Lower lobe of right lung (tissue), 2 donors: ENCODE measurements around the gene PHACTR3. TPM values are rescaled to one million over a fixed set of nuclear protein-coding genes. Genes with fewer than 3 reads are reported as not detected.
"Not testable (repeated sequence)": the region's sequence is repeated elsewhere in the genome, so short reads cannot be mapped to it uniquely, and the experiment has no call there.

Experiments used
- ATAC-seq, 2 donors: fragments of 200-7000 bp; cut with Tn5 transposase; one replicate each; pipeline ENCODE4 v1.9.1; 2020 to 2022; ENCODE audit warnings: mild to moderate bottlenecking in 2 of 2, moderate library complexity in 2 of 2
- DNase-seq: peaks from one replicate; pipeline ENCODE4 v3.0.0-alpha.2; 2020
- H3K27ac ChIP-seq: fragments of 200-600 bp; one replicate; pipeline ENCODE4 v1.8.0; 2022
- H3K27me3 ChIP-seq: fragments of 200-600 bp; one replicate; pipeline ENCODE4 v1.8.0; 2022; ENCODE audit warnings: low read depth
- H3K36me3 ChIP-seq: fragments of 200-600 bp; one replicate; pipeline ENCODE4 v1.8.0; 2022; ENCODE audit warnings: mild to moderate bottlenecking
- H3K4me1 ChIP-seq: fragments of 200-600 bp; one replicate; pipeline ENCODE4 v1.8.0; 2022
- H3K4me3 ChIP-seq: fragments of 200-600 bp; one replicate; pipeline ENCODE4 v1.8.0; 2022; ENCODE audit warnings: mild to moderate bottlenecking
- H3K9me3 ChIP-seq: fragments of 200-600 bp; one replicate; pipeline ENCODE4 v1.8.0; 2022
- intact Hi-C: fragments of 100-400 bp; cut with DNase I; formaldehyde crosslinking; loops from one replicate; pipeline ENCODE4 v1.11.0; 2022
- long read RNA-seq: library from polyadenylated mRNA; unstranded; transcript quantifications from one replicate; pipeline ENCODE4 v2.0.0, GENCODE V29; 2021
- total RNA-seq: library from RNA; stranded (reverse); fragmentation: NEBNext Ultra II Directional; extraction: Animal tissue kit (Norgen Biotek cat#: 25700); gene quantifications from one replicate; pipeline ENCODE4 v1.2.1, GENCODE V29; 2021
- TF ChIP-seq, protein P1 (sequence below): fragments of 200-600 bp; IDR thresholded peaks from one replicate; pipeline ENCODE4 v1.8.0; 2022; ENCODE audit warnings: antibody characterized with exemption, mild to moderate bottlenecking
- donor health status: DM: no; HTN: yes; CAD: no; lungs with severe emphysema.

Gene PHACTR3
- 9.0 TPM for total RNA-seq
- long read RNA-seq, transcript PHACTR3-202 (13 exons, 2,252 nt), result major isoform, 14 of 29 reads
- long read RNA-seq, partial matches to known transcripts, result 5 of 29 reads
- long read RNA-seq, other reads (novel, unspliced or antisense), result 9 of 29 reads

DNA sequence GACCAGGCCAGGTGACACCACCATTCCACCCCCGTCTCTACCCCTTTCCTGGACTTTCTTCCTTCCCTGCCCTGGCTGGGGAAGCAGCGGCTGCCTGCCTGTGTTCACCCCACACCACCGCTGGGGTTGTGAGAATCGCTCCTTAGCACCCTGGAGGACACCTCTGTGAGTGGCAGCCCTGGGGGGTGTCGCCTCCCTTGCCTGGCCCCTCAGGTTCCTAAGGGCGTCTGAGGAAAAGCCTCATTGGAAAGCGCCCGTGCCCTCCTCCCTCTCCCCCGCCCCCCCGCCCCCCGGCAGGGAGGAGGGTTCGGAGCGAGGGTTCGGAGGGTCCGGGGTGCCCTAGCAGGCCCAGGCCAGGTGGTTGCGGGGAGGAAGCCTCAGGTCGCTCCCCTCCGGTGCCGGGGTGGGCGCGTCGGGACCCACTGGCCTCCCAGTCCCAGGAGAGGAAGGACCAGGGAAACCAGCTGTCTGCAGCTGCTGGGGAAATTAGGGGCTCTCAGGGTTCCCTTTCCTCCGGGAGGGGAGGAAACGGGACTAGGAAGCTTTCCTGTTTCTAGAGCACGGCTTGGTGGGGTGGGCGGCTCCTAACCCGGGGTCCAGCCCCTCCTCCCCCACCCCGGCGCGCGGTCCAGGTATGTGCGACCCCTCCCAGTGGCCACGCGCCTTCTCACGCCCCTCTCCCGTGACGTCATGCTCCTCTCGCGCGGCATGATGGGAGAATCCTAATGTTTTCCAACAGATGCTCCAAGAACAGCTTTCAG lies at the start of gene PHACTR3:
Gene PHACTR3, plus strand, starts transcription at position 760 of the 761 bp plus-strand sequence. CDS start 475 bp downstream, outside the sequence.
- ATAC-seq (peak in 1 of 2 donors; percentile 18), DNase-seq (no peak)
- no peak within 1 kb of the TSS for H3K27ac ChIP-seq
- no peaks in the 10 kb centered on the region for H3K4me1 ChIP-seq
- no peaks in the 10 kb centered on the region for H3K9me3 ChIP-seq
- intact Hi-C loops, result no loop called here
- no peaks in the 10 kb centered on the region for H3K36me3 ChIP-seq
- TF ChIP-seq, protein P1, sequence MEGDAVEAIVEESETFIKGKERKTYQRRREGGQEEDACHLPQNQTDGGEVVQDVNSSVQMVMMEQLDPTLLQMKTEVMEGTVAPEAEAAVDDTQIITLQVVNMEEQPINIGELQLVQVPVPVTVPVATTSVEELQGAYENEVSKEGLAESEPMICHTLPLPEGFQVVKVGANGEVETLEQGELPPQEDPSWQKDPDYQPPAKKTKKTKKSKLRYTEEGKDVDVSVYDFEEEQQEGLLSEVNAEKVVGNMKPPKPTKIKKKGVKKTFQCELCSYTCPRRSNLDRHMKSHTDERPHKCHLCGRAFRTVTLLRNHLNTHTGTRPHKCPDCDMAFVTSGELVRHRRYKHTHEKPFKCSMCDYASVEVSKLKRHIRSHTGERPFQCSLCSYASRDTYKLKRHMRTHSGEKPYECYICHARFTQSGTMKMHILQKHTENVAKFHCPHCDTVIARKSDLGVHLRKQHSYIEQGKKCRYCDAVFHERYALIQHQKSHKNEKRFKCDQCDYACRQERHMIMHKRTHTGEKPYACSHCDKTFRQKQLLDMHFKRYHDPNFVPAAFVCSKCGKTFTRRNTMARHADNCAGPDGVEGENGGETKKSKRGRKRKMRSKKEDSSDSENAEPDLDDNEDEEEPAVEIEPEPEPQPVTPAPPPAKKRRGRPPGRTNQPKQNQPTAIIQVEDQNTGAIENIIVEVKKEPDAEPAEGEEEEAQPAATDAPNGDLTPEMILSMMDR, result no peak
- peaks cover 54% of the 10 kb centered on the region for H3K27me3 ChIP-seq
- peak within 1 kb of the TSS; percentile 11 for H3K4me3 ChIP-seq

DNA sequence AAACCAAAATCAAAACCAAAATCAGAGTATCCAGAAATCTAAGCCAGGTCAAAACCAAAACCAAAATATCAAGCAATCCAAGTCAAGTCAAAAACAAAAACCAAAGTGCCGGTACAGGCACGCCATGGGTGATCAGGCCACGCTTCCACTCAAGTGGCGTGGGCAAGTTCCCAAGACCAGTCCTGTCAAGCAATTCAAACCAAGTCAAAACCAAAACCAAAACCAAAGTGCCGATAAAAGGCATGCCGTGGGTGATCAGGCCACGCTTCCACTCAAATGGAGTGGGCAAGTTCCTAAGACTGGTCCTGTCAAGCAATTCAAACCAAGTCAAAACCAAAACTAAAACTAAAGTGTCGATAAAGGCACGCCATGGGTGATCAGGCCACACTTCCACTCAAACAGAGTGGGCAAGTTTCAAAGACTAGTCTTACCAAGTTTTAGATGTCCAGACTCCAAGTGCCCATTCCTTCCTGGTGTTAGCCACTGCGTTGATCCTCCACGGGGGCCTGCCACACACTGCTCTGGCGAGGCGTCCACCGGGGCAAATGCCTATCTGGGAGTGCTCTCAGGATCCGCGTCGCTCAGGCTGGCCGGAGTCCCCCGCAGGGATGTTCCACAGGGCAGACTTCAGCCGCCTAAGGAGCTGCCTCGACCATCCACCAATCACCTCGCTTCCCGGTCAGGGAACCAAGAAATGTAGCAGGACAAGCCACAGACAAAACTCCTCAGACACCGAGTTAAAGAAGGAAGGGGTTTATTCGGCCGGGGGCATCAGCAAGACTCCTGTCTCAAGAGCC lies 46.4 kb upstream of the PHACTR3 start:
- H3K27me3 ChIP-seq, result peaks cover 18% of the 10 kb centered on the region
- ATAC-seq, DNase-seq, H3K4me3 ChIP-seq, intact Hi-C loops, H3K4me1 ChIP-seq, H3K9me3 ChIP-seq, H3K27ac ChIP-seq, H3K36me3 ChIP-seq: not testable (repeated sequence)

DNA sequence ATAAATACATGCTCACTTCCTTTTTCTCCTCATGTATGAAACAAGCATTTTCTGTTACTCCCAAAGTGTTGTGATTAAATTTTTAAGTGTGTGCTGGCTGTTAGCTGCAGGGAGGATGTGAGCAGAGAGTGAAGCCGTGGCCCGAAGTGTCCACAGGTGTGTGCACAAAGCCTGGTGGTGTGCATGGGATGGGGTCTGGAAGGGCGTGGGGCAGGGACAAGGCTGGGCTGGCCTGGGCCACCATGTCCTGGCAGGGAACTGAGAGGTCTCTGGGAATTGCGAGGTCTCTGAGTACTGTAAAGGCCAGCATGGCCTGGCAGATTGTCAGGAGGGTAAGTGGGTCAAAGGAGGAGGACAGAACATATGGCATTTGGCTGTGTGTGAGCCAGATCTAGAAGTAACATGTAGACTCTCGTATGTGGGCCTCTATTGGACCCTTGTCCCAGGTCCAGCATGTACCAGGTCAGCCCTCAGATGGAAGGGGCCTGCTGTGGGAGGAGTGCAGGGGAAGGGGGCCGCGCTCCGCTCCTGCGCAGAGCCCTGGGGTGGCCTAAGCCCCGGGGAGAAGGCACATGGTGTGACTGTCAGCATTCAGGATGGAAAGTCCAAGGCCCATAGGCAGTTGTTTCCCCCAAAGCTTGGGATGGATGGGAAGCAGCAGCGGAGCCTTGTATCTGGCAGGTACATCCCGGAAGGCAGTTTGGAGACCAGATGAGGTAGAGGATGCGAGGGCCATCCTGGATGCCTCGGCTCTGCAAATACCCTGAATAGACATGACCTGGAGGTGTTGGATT lies 45.1 kb upstream of the PHACTR3 start:
- Histone ChIP-seq H3K36me3 (no peaks in the 10 kb centered on the region), H3K4me3 (no peak overlapping the region), H3K4me1 (no peaks in the 10 kb centered on the region), H3K9me3 (no peaks in the 10 kb centered on the region), H3K27ac (no peak overlapping the region), H3K27me3 (peaks cover 18% of the 10 kb centered on the region)
- DNase-seq (no peak), ATAC-seq (no peak)
- TF ChIP-seq, protein P1, result no peak
- intact Hi-C loops, result no loop called here

DNA sequence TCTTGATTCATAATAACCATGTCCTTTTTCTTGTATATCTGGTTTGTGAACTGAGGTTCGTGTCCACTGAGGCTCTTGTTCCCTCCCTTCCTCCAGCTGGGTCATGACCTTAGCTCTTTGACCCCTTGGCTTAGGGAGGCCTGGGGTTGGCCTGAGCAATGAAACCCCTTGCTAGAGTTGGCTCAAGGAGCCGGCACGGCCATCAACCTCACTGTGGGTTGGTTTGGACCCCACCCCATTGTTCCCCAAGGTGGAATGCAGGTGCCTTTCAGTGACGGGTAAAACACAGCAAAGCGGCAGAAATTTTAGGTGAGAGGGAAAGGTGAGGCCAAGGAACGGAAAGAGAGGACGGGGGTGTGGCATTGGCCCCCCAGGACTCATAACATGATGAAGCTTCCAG lies 44.5 kb upstream of the PHACTR3 start:
- Histone ChIP-seq H3K4me3 (no peak overlapping the region), H3K4me1 (no peaks in the 10 kb centered on the region), H3K9me3 (no peaks in the 10 kb centered on the region), H3K27me3 (peaks cover 18% of the 10 kb centered on the region), H3K27ac (no peak overlapping the region), H3K36me3 (no peaks in the 10 kb centered on the region)
- ATAC-seq (no peak), DNase-seq (no peak)
- intact Hi-C loops, result no loop called here
- TF ChIP-seq, protein P1, result no peak

DNA sequence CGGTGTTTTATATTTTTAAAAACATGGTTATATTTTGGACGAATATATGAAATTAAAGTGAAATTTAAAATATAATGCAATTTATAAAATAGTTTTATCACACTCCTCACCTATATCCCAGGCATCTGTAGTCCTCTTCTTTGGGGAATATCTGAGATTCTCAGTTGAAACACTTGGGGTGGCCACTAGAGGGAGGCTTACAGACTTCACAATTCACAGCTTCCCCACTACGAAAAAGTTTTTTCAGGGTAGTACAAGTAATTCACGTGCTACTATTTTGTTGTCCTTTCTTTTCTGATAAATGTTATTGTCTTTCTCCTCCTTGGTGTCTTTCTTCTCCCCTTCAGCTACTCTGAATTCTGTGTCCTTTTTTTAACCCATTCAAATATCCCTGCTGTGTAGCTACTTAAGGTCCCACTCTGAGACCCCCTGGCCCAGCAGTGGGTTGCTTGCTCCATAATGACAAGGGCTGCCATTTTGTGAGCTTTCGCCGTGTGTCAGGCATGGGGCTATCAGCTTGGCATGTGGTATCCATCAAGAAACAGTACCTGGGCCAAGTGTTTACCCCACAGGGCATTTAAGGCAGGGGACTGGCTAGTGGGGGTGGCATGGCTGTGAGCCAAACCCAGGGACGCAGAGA lies 43.6 kb upstream of the PHACTR3 start:
- intact Hi-C loops, result no loop called here
- no peak for DNase-seq
- Histone ChIP-seq H3K4me1 (no peaks in the 10 kb centered on the region), H3K4me3 (no peak overlapping the region), H3K9me3 (no peaks in the 10 kb centered on the region), H3K27ac (no peak overlapping the region), H3K36me3 (no peaks in the 10 kb centered on the region), H3K27me3 (peaks cover 18% of the 10 kb centered on the region)
- TF ChIP-seq, protein P1, result peak; percentile 50
- ATAC-seq, result no peak
